LNCaP clone FGC (cell line): ENCODE measurements around the gene OST4.

Source experiments
- DNase-seq: peaks from one replicate; pipeline ENCODE4 v3.0.0-alpha.2; 2011; ENCODE audit warnings: low read depth
- H3K4me3 ChIP-seq: 2 replicates; pipeline ENCODE4 v1.5.1; 2011; ENCODE audit warnings: mild to moderate bottlenecking, low read depth, low read length, control low read depth
- CTCF ChIP-seq: IDR thresholded peaks from 2 replicates; pipeline ENCODE4 v1.5.1; 2012; ENCODE audit warnings: mild to moderate bottlenecking; ENCODE audit not compliant: control insufficient read depth, insufficient read depth; ENCODE audit errors: extremely low read depth

The OST4 gene

GRCh38 chr2:27109083-27109482 is 37.6 kb upstream of the OST4 start:
- TF ChIP-seq CTCF, result no peak
- no peak for DNase-seq
- no peak overlapping the region for H3K4me3 ChIP-seq

GRCh38 chr2:27108221-27108620 is 36.8 kb upstream of the OST4 start:
- no peak overlapping the region for H3K4me3 ChIP-seq
- TF ChIP-seq CTCF, result no peak
- no peak for DNase-seq

- TF ChIP-seq CTCF, result no peak
- no peak for DNase-seq
These were observed 34.5 kb upstream of the OST4 start for GRCh38 chr2:27105981-27106380.

GRCh38 chr2:27102329-27102728 is 30.9 kb upstream of the OST4 start:
- no peak for DNase-seq
- no peak for TF ChIP-seq CTCF

More at GRCh38 chr2:27105981-27106380, 34.5 kb upstream of the OST4 start:
- H3K4me3 ChIP-seq, result no peak overlapping the region

GRCh38 chr2:27100036-27100435 is 28.6 kb upstream of the OST4 start:
- DNase-seq, result no peak
- no peak for TF ChIP-seq CTCF

More at GRCh38 chr2:27102329-27102728, 30.9 kb upstream of the OST4 start:
- no peak overlapping the region for H3K4me3 ChIP-seq

GRCh38 chr2:27099334-27099955 is 28.0 kb upstream of the OST4 start:
- TF ChIP-seq CTCF, result no peak

More at GRCh38 chr2:27100036-27100435, 28.6 kb upstream of the OST4 start:
- H3K4me3 ChIP-seq, result no peak overlapping the region

GRCh38 chr2:27097341-27097740 is 25.9 kb upstream of the OST4 start:
- TF ChIP-seq CTCF, result no peak
- DNase-seq, result no peak
- H3K4me3 ChIP-seq, result no peak overlapping the region

More at GRCh38 chr2:27099334-27099955, 28.0 kb upstream of the OST4 start:
- H3K4me3 ChIP-seq, result no peak overlapping the region
- no peak for DNase-seq
